HG02678 (cell line): ENCODE measurements around the gene OR52E1.

Experiments
- ATAC-seq: cut with Tn5 transposase; IDR thresholded peaks from one replicate; pipeline ENCODE4 v1.9.1; 2021; ENCODE audit warnings: mild to moderate bottlenecking, moderate library complexity; ENCODE audit not compliant: unreplicated experiment

OR52E1 gene

GRCh38 chr11:5115339-5115738 lies 46.0 kb downstream of the OR52E1 start:
- no peak for ATAC-seq

GRCh38 chr11:5117588-5117987 lies 48.2 kb downstream of the OR52E1 start:
- ATAC-seq, result no peak

- no peak for ATAC-seq
Observed at GRCh38 chr11:5118893-5119292, 49.5 kb downstream of the OR52E1 start.
